Omental fat pad (tissue), 4 donors: ENCODE results near the gene USP32. TPM values are rescaled to one million over a fixed set of nuclear protein-coding genes. Genes with fewer than 3 reads are reported as not detected.

ENCODE experiments used
- ATAC-seq: fragments of 150-250 bp; one replicate; pipeline ENCODE4 v1.9.1; 2016; ENCODE audit warnings: mild to moderate bottlenecking, moderate library complexity; ENCODE audit not compliant: low FRiP score
- DNase-seq: peaks from one replicate; pipeline ENCODE4 v3.0.0-alpha.2; 2019; ENCODE audit warnings: low spot score
- CTCF ChIP-seq, 3 donors: fragments of 450-650 bp; IDR thresholded peaks; one replicate each; pipeline ENCODE4 v1.5.1; 2016 to 2017; ENCODE audit warnings: antibody characterized with exemption in 3 of 3, mild to moderate bottlenecking in 3 of 3, moderate library complexity in 2 of 3
- total RNA-seq, 4 donors: library from RNA; depleted of rRNA; stranded (reverse); fragments of >200 nt; gene quantifications; one replicate each; pipeline ENCODE4 v1.1.0, GENCODE V29; 2016

The USP32 gene
- total RNA-seq, 4 donors from 2014 or later = 53.3 to 91.6 (median 69.7) TPM

GRCh38 chr17:60139438-60140285 lies 252.3 kb downstream of the USP32 start:
- DNase-seq (peak; percentile 62), ATAC-seq (peak; percentile 25)
- TF ChIP-seq CTCF (IDR thresholded peaks at IDR 0.05) = no peak

DNA sequence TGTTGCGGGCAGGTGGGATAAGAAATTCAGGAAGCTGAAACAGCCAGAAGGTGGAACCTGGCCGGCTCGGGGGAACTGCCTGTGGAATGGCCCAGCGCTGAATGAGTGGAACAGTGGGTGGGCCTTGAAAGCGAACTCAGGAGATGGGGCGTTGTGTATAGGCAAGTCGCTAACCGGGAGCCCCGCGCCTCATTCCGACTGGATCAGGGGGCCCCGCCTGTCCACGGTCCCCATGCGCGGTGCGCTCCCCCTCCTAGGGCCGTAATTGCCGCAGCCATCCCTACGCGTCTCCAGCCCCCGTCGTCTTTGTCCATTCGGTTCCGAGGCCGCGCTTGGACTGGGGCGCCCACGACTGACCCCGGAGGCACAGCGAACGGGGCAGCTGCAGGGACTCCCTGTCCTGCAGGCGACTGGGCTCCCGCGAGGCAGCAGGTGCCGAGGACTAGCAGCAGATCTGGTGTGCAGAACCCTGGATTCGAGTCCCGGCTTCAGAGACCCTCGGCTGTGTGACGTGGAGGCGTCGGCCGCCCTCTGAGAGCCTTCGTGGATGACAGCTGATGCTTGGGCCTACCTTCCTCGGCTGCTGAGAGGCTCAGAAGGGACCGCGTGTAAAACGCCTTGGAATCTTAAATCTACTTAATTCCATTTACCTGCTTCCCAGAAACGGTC lies 253.0 kb downstream of the USP32 start:
- no peak for ATAC-seq
- no peak for DNase-seq
- no peak for TF ChIP-seq CTCF (IDR thresholded peaks at IDR 0.05)

DNA sequence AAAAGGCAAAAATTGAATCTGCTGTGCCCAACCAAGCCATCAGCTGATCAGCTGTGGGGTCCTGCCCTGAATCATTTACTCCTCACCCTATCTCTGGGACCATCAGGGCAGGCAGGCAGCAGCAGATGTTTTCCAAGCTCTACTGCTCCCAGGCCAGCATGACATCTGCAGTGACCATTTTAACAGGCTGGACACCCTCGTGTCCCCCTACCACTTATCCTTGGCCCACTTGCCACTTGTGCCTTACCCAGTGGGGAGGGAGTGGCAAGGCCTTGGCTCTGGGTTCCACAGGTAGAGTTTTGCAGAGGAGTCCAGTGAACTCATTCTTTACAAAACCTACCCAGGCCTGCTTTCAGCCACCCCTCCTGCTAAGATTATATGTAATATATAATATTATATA lies 254.2 kb downstream of the USP32 start:
- ATAC-seq (no peak), DNase-seq (no peak)

DNA sequence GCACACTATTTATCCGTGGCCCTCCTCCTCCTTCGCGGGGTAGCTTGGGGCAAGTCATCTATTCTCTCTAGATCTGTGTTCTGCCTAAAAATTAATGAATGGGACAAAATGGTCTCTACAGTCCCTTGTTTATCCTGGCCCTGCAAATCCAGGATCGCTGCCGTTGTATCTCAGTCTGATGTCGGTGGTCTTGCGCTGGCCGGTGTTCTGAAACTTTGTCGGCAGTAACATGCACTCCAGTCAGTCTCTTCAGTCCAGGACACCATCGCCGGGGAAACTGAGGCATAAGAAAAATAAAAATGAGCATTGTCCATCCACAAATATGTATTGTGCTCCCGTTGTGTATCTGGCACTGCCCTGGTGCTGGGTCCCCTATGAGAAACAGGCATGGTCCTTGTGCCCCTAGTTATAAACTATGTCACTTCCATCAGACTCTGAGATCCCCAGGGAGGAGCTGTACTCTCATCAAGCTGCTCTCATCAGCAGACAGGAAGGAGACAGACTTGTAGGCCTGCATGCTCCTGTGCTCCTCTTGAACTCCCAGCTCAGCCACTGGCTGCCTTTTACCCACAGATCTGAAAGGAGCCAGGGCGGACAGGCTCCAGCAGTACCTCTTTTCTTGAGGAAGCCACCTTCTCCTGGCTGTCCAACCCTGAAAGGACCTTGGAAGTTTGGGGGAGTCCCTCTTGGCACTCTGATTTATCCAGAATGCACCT lies 255.8 kb downstream of the USP32 start:
- ATAC-seq (no peak), DNase-seq (no peak)
- TF ChIP-seq CTCF (IDR thresholded peaks at IDR 0.05) = no peak

More for the DNA sequence above, 254.2 kb downstream of the USP32 start:
- no peak for TF ChIP-seq CTCF (IDR thresholded peaks at IDR 0.05)

DNA sequence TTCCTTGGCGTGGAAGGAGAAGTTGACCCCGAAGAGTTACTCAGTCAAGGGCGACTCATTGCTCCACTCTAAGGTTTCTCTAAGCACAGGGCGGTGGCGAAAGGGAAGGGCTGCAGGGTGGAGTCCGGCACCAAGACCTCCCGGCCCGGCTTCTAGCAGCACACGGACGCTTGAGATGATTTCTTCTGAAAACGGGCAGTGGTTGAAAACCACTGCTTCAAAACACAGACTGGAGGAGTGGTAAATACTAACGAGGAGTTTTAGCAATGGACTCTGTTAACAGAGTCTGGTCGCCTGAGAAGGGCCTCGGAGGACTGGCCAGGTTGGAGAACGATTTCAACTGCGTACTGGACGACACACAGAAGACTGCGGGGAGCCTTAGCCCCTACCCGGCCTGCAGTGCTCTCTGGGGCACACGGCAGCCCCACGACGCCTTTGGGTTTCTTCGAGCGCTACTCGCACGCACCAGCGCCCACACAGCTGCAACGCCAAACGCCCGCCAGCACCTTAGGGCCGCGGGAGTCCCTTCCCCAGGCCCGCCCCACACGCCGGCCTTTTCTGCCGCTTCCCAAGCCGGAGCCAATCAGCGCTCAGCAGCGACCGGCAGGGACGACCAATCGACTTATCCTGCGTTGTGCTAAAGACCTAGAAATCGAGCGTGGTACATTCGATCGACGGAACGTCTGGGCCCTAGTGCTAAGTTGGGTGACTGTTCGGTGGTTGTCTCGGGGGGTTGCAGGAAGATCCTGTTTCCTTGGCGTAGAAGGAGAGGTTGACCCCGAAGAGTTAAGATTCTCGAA lies 256.6 kb downstream of the USP32 start:
- no peak for TF ChIP-seq CTCF (IDR thresholded peaks at IDR 0.05)
- DNase-seq = peak; percentile 59
- peak; percentile 95 for ATAC-seq

- no peak for TF ChIP-seq CTCF (IDR thresholded peaks at IDR 0.05)
- no peak for DNase-seq
- peak; percentile 15 for ATAC-seq
Observed at GRCh38 chr17:60134396-60135150, 257.4 kb downstream of the USP32 start.
